ENCODE results near the gene MYO5C.

DNA sequence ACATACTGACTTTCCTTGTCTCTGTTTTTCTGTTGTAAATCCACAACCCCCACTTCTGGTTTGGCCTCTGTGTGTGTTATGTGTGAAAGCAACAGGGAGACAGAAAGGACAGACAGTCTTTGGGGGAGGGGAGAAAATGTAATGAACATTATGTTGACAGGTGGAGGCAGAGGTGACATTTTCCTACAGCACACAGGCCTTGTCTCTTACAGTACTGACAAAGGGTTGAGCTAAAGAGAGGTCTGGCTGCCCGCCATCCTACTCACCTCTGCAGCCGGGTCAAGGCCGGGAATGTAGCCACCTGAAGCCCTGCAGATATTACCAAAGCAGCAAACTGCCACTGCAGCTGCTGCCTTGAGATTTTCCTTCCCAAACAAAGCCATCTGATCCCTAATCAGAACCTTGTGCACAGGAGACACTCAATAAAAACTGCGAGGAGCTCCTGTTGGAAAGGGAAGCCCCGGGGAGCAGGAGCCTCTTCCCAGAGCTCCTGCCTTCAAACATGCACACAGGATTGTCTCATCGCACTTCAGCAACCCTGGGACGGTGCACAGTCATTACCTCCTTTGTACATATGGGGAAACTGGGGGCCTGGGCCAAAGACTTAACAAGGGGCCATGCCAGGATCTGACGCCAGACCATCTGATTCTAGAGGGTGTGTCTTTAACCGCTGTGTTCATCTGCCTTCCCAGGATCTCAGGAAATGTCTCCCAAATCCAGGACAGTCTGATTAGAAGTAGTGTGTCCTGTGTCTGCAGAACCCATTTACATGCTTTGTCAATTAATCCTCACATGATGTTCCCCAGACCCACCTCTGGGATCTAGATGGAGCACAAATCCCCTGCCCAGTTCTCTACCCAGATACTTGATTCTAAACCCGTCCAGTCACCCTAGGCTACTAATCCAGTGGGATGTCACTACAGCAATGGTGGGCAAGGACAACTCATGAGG is 14.2 kb downstream of the MYO5C start:
- no peak for TF ChIP-seq CTCF (IDR thresholded peaks at IDR 0.05 in 4 of 5, conservative IDR thresholded peaks at IDR 0.05 in 1 of 5)
- TF ChIP-seq POLR2A (IDR thresholded peaks at IDR 0.05), result no peak

Data from gastrocnemius medialis (tissue), 4 donors.